Aorta (tissue), 5 donors: Measurements from ENCODE around the gene UNC45B. TPM values are rescaled to one million over a fixed set of nuclear protein-coding genes. Genes with fewer than 3 reads are reported as not detected.
"Not testable (repeated sequence)": the region's sequence is repeated elsewhere in the genome, so short reads cannot be mapped to it uniquely, and the experiment has no call there.

Experiments used
- ATAC-seq: fragments of 200-7000 bp; cut with Tn5 transposase; one replicate; pipeline ENCODE4 v1.9.1; 2022; ENCODE audit warnings: moderate library complexity; ENCODE audit not compliant: low FRiP score
- DNase-seq, 2 donors: peaks; one replicate each; pipeline ENCODE4 v3.0.0-alpha.2; 2020
- H3K27ac ChIP-seq, 2 donors: one replicate each; pipeline ENCODE4 v1.5.1; 2013; ENCODE audit warnings: low read length in 2 of 2, mild to moderate bottlenecking in 2 of 2, moderate library complexity in 2 of 2, control low read depth in 1 of 2, inconsistent platforms in 1 of 2, low read depth in 1 of 2
- H3K27me3 ChIP-seq, 2 donors: one replicate each; pipeline ENCODE4 v1.6.1; 2013; ENCODE audit warnings: control low read depth in 1 of 2, low read length in 1 of 2, mild to moderate bottlenecking in 1 of 2, moderate library complexity in 1 of 2; ENCODE audit not compliant: insufficient read depth in 2 of 2, control insufficient read depth in 1 of 2
- H3K36me3 ChIP-seq, 2 donors: one replicate each; pipeline ENCODE4 v1.6.1; 2013; ENCODE audit warnings: control low read depth in 1 of 2, low read length in 1 of 2, mild to moderate bottlenecking in 1 of 2; ENCODE audit not compliant: insufficient read depth in 2 of 2, control insufficient read depth in 1 of 2
- H3K4me1 ChIP-seq, 2 donors: one replicate each; pipeline ENCODE4 v1.6.1; 2013; ENCODE audit warnings: low read length in 2 of 2, control low read depth in 1 of 2, mild to moderate bottlenecking in 1 of 2, moderate library complexity in 1 of 2; ENCODE audit not compliant: insufficient read depth in 2 of 2, control insufficient read depth in 1 of 2
- H3K4me3 ChIP-seq, 2 donors: one replicate each; pipeline ENCODE4 v1.5.1; 2013; ENCODE audit warnings: low read length in 2 of 2, control low read depth in 1 of 2, mild to moderate bottlenecking in 1 of 2
- H3K9me3 ChIP-seq: one replicate; pipeline ENCODE4 v1.6.1; 2013; ENCODE audit warnings: mild to moderate bottlenecking, low read length; ENCODE audit not compliant: control insufficient read depth
- WGBS, 2 donors: extraction: QIAGEN DNeasy Blood & Tissue Kit; methylation state at CpG; one replicate each; pipeline ENCODE4 v1.1.7; 2013; 5-methylcytosine and 5-hydroxymethylcytosine counted together
- intact Hi-C, 2 donors: fragments of 100-400 bp; cut with DNase I; formaldehyde crosslinking; loops; one replicate each; pipeline versions ENCODE4 v1.14.2 to v1.15.0; 2022
- polyA plus RNA-seq, 2 donors: library from polyadenylated mRNA; stranded (reverse); fragments of 200-250 nt; gene quantifications; one replicate each; pipeline ENCODE4 v1.2.3, GENCODE V29; 2013
- total RNA-seq, 2 donors: library from RNA; stranded (reverse); fragmentation: NEBNext Ultra II Directional; extraction: Animal tissue kit (Norgen Biotek cat#: 25700); gene quantifications; one replicate each; pipeline ENCODE4 v1.2.1, GENCODE V29; 2021
- donor health status: healthy with polysubstance abuse.
- donor health status: Bipolar disorder and iron deficiency.
- donor health status: DM: no; HTN: no; CAD: no.
- donor health status: DM: no; HTN: no; CAD: no.
- donor health status: DM: yes; HTN: yes; CAD: no.

UNC45B gene
- total and polyA plus RNA-seq, 4 donors, result 0.50 TPM; not detected in 3

- intact Hi-C loops, result no loop called here
- Histone ChIP-seq H3K27ac (no peak overlapping the region), H3K9me3 (peaks cover 1% of the 10 kb centered on the region), H3K27me3 (no peaks in the 10 kb centered on the region), H3K4me1 (no peaks in the 10 kb centered on the region), H3K4me3 (no peak overlapping the region), H3K36me3 (no peaks in the 10 kb centered on the region)
- WGBS, 2 donors, result 68 to 71% methylated on average over 5 of the region's 5 CpGs
- ATAC-seq, result no peak
- peak in 1 of 2 donors; percentile 10 for DNase-seq
These were observed 17.1 kb downstream of the UNC45B start for GRCh38 chr17:35164716-35165115.

- ATAC-seq (no peak), DNase-seq (peak in 1 of 2 donors; percentile 55)
- Histone ChIP-seq H3K36me3 (no peaks in the 10 kb centered on the region), H3K4me1 (no peaks in the 10 kb centered on the region), H3K27me3 (no peaks in the 10 kb centered on the region), H3K9me3 (peaks cover 1% of the 10 kb centered on the region), H3K4me3 (no peak overlapping the region), H3K27ac (no peak overlapping the region)
- WGBS, 2 donors, result 65 to 73% methylated on average over 5 of the region's 5 CpGs
- intact Hi-C loops, result no loop called here
These were observed 18.9 kb downstream of the UNC45B start for GRCh38 chr17:35166526-35166925.

- Histone ChIP-seq H3K36me3 (no peaks in the 10 kb centered on the region), H3K9me3 (peaks cover 1% of the 10 kb centered on the region), H3K27ac (no peak overlapping the region), H3K4me3 (no peak overlapping the region), H3K27me3 (no peaks in the 10 kb centered on the region), H3K4me1 (no peaks in the 10 kb centered on the region)
- ATAC-seq, result no peak
- 49 to 55% methylated on average over 3 of the region's 3 CpGs for WGBS, 2 donors
- DNase-seq, result no peak
- intact Hi-C loops, result no loop called here
These were observed 19.4 kb downstream of the UNC45B start for GRCh38 chr17:35167046-35167445.

GRCh38 chr17:35167666-35168065 is 20.0 kb downstream of the UNC45B start:
- WGBS, 2 donors, result 71 to 73% methylated on average over 1 of the region's 1 CpG
- H3K27me3 ChIP-seq, result no peaks in the 10 kb centered on the region
- no peak for DNase-seq
- peaks cover 1% of the 10 kb centered on the region for H3K9me3 ChIP-seq
- no peak overlapping the region for H3K4me3 ChIP-seq
- H3K36me3 ChIP-seq, result no peaks in the 10 kb centered on the region
- ATAC-seq, result no peak
- H3K27ac ChIP-seq, result no peak overlapping the region
- no peaks in the 10 kb centered on the region for H3K4me1 ChIP-seq
- intact Hi-C loops, result no loop called here

GRCh38 chr17:35169835-35170363 is 22.3 kb downstream of the UNC45B start:
- H3K27me3 ChIP-seq, result no peaks in the 10 kb centered on the region
- H3K36me3 ChIP-seq, result no peaks in the 10 kb centered on the region
- WGBS, 2 donors, result 86 to 87% methylated on average over 17 of the region's 17 CpGs
- H3K4me1 ChIP-seq, result no peaks in the 10 kb centered on the region
- no peak overlapping the region for H3K27ac ChIP-seq
- peak in 1 of 2 donors; percentile 57 for DNase-seq
- H3K4me3 ChIP-seq, result no peak overlapping the region
- H3K9me3 ChIP-seq, result no peaks in the 10 kb centered on the region
- intact Hi-C loops, result loop anchor here (5.0 kb wide), 2 partner anchors 367 to 372 kb away; partner anchors contain the start of gene SLFN12L (in 1 of the 2)
- no peak for ATAC-seq

- peak in 1 of 2 donors; percentile 65 for DNase-seq
- no peaks in the 10 kb centered on the region for H3K36me3 ChIP-seq
- no peak overlapping the region for H3K4me3 ChIP-seq
- H3K4me1 ChIP-seq, result no peaks in the 10 kb centered on the region
- intact Hi-C loops, result loop anchor here (5.0 kb wide), 2 partner anchors 366 to 371 kb away; partner anchors contain the start of gene SLFN12L (in 1 of the 2)
- no peak for ATAC-seq
- no peak overlapping the region for H3K27ac ChIP-seq
- WGBS, 2 donors, result 77% methylated on average over 18 of the region's 18 CpGs
- no peaks in the 10 kb centered on the region for H3K9me3 ChIP-seq
- no peaks in the 10 kb centered on the region for H3K27me3 ChIP-seq
These were observed 23.6 kb downstream of the UNC45B start for GRCh38 chr17:35170968-35171771.

GRCh38 chr17:35171834-35172233 is 24.2 kb downstream of the UNC45B start:
- ATAC-seq, result no peak
- H3K9me3 ChIP-seq, result no peaks in the 10 kb centered on the region
- H3K4me3 ChIP-seq, result no peak overlapping the region
- no peaks in the 10 kb centered on the region for H3K36me3 ChIP-seq
- intact Hi-C loops, result loop anchor here (5.0 kb wide), 2 partner anchors 365 to 370 kb away; partner anchors contain the start of gene SLFN12L (in 1 of the 2)
- H3K4me1 ChIP-seq, result no peaks in the 10 kb centered on the region
- H3K27ac ChIP-seq, result no peak overlapping the region
- 18 to 25% methylated on average over 2 of the region's 2 CpGs for WGBS, 2 donors
- H3K27me3 ChIP-seq, result no peaks in the 10 kb centered on the region
- DNase-seq, result no peak

- not testable (repeated sequence) for H3K4me3 ChIP-seq, H3K4me1 ChIP-seq, H3K9me3 ChIP-seq, ATAC-seq, H3K36me3 ChIP-seq, H3K27me3 ChIP-seq, H3K27ac ChIP-seq
- intact Hi-C loops, result loop anchor here (5.0 kb wide), 2 partner anchors 365 to 370 kb away; partner anchors contain the start of gene SLFN12L (in 1 of the 2)
- peak in 1 of 2 donors; percentile 34 for DNase-seq
- 71 to 74% methylated on average over 3 of the region's 3 CpGs for WGBS, 2 donors
These were observed 24.7 kb downstream of the UNC45B start for GRCh38 chr17:35172321-35172720.
